Measurements from ENCODE around the gene CRAMP1. TPM values are rescaled to one million over a fixed set of nuclear protein-coding genes. Genes with fewer than 3 reads are reported as not detected.

The CRAMP1 gene
- total RNA-seq, 1 donor from 2014 or later: 22.4 TPM

DNA sequence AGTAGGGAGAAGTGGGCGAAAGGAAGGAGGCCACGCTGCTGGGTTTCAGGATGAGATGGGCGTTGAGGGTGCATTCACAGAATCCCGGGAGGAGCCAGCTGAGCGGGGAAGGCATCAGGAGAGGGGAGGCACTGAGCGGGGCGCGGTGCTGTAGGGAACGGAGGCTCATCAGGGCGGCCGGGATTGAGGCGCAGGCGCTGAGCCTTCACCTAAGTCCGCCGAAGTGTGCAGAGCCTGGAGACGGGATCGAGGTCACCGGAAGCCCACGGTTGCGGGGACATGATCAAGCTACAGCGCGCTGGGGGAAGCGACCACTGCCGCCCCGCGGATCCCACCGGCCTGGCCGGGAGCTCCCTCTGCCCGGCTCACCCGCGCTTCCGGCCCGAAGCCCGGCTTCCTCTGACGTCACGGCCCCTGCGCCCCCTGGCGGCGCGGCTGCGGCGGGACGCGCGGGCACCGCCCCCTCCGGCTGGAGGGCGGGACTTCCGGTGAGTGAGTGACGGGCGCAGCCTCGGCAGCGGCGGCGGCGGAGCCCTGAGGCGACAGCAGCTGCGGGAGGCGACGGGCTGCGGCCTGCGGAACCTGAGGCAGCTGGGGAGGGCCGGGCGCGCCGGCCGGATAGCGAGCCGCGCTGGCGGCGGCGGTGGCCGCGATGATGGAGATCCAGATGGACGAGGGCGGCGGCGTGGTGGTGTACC is 93.7 kb downstream of the CRAMP1 start, which contains the start of gene MAPK8IP3:
TSS of gene MAPK8IP3 (plus strand) at position 508 of the 698 bp plus-strand sequence. CDS start at position 653, 145 bp downstream.
- peak; percentile 100 for DNase-seq
- peak; percentile 81 for ATAC-seq (ENCODE audit: low read depth)
- TF ChIP-seq, protein P1, sequence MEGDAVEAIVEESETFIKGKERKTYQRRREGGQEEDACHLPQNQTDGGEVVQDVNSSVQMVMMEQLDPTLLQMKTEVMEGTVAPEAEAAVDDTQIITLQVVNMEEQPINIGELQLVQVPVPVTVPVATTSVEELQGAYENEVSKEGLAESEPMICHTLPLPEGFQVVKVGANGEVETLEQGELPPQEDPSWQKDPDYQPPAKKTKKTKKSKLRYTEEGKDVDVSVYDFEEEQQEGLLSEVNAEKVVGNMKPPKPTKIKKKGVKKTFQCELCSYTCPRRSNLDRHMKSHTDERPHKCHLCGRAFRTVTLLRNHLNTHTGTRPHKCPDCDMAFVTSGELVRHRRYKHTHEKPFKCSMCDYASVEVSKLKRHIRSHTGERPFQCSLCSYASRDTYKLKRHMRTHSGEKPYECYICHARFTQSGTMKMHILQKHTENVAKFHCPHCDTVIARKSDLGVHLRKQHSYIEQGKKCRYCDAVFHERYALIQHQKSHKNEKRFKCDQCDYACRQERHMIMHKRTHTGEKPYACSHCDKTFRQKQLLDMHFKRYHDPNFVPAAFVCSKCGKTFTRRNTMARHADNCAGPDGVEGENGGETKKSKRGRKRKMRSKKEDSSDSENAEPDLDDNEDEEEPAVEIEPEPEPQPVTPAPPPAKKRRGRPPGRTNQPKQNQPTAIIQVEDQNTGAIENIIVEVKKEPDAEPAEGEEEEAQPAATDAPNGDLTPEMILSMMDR (IDR thresholded peaks at IDR 0.05): no peak
- intact Hi-C loops (cut with micrococcal nuclease): loop anchor here (1.0 to 5.0 kb wide), 8 partner anchors 8 to 355 kb away; partner anchors contain the start of genes CRAMP1, EME2, GNPTG and HAGH
- POLR2A ChIA-PET: interaction anchor here (0.6 to 3.3 kb wide), 27 partner anchors 8 to 449 kb away, joined by 3 to 49 read pairs (median 5); partner anchors contain the start of genes CRAMP1, EME2, FAHD1 and HAGH
- CTCF ChIA-PET: interaction anchor here (0.7 to 2.9 kb wide), 13 partner anchors 8 to 342 kb away, joined by 3 to 16 read pairs (median 4); partner anchors contain the start of genes EME2, JPT2, MRPS34 and NUBP2
- peak within 1 kb of the TSS; percentile 99 for H3K4me3 Mint-ChIP-seq
- peaks cover 38% of the 10 kb centered on the region for H3K4me1 Mint-ChIP-seq
- peak within 1 kb of the TSS; percentile 98 for H3K27ac Mint-ChIP-seq
- H3K9me3 Mint-ChIP-seq: no peaks in the 10 kb centered on the region
- H3K27me3 Mint-ChIP-seq: no peaks in the 10 kb centered on the region
- peaks cover 43% of the 10 kb centered on the region for H3K36me3 Mint-ChIP-seq (ENCODE audit: low read depth)

DNA sequence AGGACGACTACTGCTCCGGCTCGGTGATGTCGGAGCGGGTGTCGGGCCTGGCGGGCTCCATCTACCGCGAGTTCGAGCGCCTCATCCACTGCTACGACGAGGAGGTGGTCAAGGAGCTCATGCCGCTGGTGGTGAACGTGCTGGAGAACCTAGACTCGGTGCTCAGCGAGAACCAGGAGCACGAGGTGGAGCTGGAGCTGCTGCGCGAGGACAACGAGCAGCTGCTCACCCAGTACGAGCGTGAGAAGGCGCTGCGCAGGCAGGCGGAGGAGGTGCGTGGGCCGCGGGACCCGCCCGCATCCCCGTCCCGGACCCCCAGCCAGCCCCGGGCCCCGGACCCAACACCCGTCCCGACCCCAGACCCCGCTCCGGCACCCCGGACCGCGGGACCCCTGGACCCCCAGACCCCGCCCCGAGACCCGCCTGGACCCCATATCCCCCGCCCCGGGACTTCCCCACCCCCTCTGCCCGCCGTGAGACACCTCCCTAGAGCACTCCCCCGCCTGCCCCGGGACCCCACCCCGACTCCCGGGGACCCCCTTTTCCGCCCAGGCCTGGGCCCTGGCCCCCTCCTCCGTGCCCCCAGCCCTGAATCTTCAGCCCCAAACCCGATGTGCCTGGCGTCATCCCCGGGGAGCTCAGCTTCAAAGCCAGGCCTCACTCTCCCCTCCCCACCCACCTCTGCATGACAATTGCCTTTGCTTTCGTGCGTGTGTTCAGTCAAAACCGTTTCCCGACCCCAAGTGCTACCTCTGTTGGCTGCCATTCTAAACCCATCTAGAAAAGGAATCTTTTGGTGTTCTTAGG is 94.4 kb downstream of the CRAMP1 start:
- CTCF ChIA-PET: interaction anchor here (0.8 to 2.9 kb wide), 12 partner anchors 9 to 343 kb away, joined by 3 to 16 read pairs (median 6); partner anchors contain the start of genes EME2, JPT2, MRPS34 and NUBP2
- peak overlapping the region; percentile 99 for H3K4me3 Mint-ChIP-seq
- intact Hi-C loops (cut with micrococcal nuclease): loop anchor here (1.0 to 5.0 kb wide), 8 partner anchors 8 to 355 kb away; partner anchors contain the start of genes CRAMP1, EME2, GNPTG and HAGH
- TF ChIP-seq, protein P1 (IDR thresholded peaks at IDR 0.05): no peak
- ATAC-seq (ENCODE audit: low read depth) (peak; percentile 51), DNase-seq (no peak)
- H3K36me3 Mint-ChIP-seq (ENCODE audit: low read depth): peaks cover 40% of the 10 kb centered on the region
- POLR2A ChIA-PET: interaction anchor here (0.6 to 3.3 kb wide), 31 partner anchors 7 to 1176 kb away, joined by 3 to 49 read pairs (median 5); partner anchors contain the start of genes CRAMP1, EME2, FAHD1 and FLYWCH2
- no peaks in the 10 kb centered on the region for H3K9me3 Mint-ChIP-seq
- peaks cover 43% of the 10 kb centered on the region for H3K4me1 Mint-ChIP-seq
- peak overlapping the region; percentile 91 for H3K27ac Mint-ChIP-seq
- no peaks in the 10 kb centered on the region for H3K27me3 Mint-ChIP-seq

DNA sequence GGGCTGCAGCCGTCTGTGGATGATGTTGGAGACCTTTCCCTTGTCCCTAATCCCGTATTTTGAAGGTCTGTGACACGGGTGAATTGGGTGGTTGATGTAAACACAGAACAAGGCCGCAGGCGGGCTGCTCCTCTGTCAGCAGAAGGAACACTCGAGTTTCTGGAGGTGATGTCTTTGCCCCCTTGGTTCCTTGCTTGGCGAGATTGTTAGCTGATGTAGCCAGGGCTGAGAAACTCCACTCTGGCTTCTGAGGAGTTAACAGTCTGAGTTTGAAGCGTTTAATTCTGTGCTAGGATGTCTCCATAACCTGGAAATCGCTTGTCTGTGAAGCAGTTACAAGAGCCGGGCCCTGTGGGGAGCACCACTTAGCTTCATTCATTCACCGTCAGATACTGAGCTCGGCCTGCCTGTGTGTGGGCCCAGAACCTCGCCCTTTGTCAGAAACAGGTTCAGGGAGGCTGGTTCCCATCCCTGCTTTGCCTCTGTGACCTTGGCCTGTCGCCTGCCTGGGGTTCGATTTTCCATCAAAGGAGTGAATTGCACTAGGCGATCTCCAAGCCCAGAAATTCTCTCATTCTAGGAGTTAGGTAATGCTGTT is 95.1 kb downstream of the CRAMP1 start:
- H3K36me3 Mint-ChIP-seq (ENCODE audit: low read depth): peaks cover 36% of the 10 kb centered on the region
- intact Hi-C loops (cut with micrococcal nuclease): loop anchor here (2.0 to 5.0 kb wide), 4 partner anchors 66 to 285 kb away; partner anchors contain the start of genes CRAMP1, EME2, IFT140 and MRPS34
- peak overlapping the region; percentile 84 for H3K27ac Mint-ChIP-seq
- H3K4me1 Mint-ChIP-seq: peaks cover 48% of the 10 kb centered on the region
- ChIA-PET CTCF (interaction anchor here (1.1 to 2.9 kb wide), 5 partner anchors 12 to 343 kb away, joined by 3 to 16 read pairs (median 8); partner anchors contain the start of gene JPT2), POLR2A (interaction anchor here (0.6 to 3.3 kb wide), 15 partner anchors 10 to 1175 kb away, joined by 3 to 49 read pairs (median 6); partner anchors contain the start of genes EME2, FLYWCH2, JPT2 and MRPS34)
- ATAC-seq (ENCODE audit: low read depth) (no peak), DNase-seq (no peak)
- TF ChIP-seq, protein P1 (IDR thresholded peaks at IDR 0.05): no peak
- H3K4me3 Mint-ChIP-seq: peak overlapping the region; percentile 86
- no peaks in the 10 kb centered on the region for H3K27me3 Mint-ChIP-seq
- no peaks in the 10 kb centered on the region for H3K9me3 Mint-ChIP-seq

DNA sequence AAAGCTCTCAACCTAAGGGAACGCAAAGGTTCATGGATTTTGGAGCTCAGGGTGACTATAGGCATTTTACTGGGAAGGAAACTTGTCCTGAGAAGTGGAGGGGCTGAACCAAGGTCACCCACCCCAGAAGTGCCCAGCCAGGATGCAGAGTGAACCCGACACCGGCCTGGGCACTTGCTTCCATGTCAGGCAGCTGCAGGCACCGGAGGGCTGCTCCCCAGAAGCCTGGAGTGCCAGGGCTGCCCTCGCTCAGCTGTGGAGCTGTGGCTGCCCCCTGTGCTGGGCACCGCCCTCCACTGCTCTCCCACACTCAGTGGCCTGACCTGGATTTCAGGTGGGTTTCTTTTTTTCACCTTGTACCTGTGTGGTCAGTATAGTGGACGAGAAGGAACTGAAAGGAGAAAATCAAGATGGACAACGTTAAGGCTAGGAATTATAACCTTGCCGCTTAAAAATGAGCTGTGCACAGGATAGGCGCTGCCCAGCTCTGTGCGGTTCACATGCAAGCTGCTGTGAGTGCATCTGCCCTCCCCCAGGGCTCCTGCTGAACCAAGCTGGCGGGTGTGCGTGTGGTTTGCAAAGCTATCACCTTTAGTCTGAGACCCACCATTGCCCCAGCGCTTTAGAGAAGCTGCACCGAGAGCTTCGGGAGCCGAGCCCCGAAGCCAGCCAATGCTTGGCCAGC is 96.1 kb downstream of the CRAMP1 start:
- TF ChIP-seq, protein P1 (IDR thresholded peaks at IDR 0.05): no peak
- Mint-ChIP-seq H3K36me3 (ENCODE audit: low read depth) (peaks cover 33% of the 10 kb centered on the region), H3K27me3 (no peaks in the 10 kb centered on the region), H3K9me3 (no peaks in the 10 kb centered on the region), H3K4me3 (peak overlapping the region; percentile 86), H3K4me1 (peaks cover 57% of the 10 kb centered on the region), H3K27ac (peak overlapping the region; percentile 57)
- no peak for DNase-seq
- ChIA-PET POLR2A (interaction anchor here (0.6 to 3.3 kb wide), 5 partner anchors 10 to 287 kb away, joined by 3 to 37 read pairs (median 21); partner anchors contain the start of genes EME2, MRPS34, NME3 and NUBP2), CTCF (interaction anchor here (1.3 kb wide), 1 partner anchor 30 kb away, joined by 5 read pairs; the partner anchor contains the start of gene JPT2)
- intact Hi-C loops (cut with micrococcal nuclease): loop anchor here (5.0 kb wide), 2 partner anchors 96 to 286 kb away; partner anchors contain the start of genes CRAMP1, IFT140 and UQCC4
- no peak for ATAC-seq (ENCODE audit: low read depth)

All from activated B cell treated with CpG ODN at 0.5 μM for 24 hours (primary cell).